ENCODE data around the gene CASP1.
"Not testable (repeated sequence)": the region's sequence is repeated elsewhere in the genome, so short reads cannot be mapped to it uniquely, and the experiment has no call there.

The CASP1 gene

DNA sequence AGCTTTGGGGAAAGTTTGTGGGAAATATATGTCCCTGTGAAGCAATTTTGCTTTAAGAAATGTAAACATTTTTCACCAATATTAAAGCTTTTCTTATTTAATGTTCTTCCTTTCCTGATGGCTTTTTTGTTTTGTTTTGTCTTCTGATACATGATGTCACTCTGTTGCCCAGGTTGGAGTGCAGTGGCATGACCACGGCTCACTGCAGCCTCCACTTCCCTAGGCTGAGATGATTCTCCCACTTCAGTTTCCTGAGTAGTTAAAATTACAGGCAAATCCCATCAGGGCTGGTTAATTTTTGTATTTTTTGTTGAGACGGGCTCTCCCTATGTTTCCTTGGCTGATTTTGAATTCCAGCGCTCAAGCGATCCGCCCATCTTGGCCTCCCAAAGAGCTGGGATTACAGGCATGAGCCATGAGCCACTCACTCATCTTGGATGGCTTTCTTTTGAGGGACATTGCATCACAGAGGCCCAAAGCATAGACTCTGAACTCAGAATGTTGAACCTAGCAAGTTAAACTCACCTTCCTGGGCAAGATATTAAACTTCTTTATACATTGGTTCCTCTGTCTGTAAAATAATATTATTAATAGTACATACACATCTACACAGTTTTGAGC lies 10.8 kb upstream of the CASP1 start:
- DNase-seq: no peak

DNA sequence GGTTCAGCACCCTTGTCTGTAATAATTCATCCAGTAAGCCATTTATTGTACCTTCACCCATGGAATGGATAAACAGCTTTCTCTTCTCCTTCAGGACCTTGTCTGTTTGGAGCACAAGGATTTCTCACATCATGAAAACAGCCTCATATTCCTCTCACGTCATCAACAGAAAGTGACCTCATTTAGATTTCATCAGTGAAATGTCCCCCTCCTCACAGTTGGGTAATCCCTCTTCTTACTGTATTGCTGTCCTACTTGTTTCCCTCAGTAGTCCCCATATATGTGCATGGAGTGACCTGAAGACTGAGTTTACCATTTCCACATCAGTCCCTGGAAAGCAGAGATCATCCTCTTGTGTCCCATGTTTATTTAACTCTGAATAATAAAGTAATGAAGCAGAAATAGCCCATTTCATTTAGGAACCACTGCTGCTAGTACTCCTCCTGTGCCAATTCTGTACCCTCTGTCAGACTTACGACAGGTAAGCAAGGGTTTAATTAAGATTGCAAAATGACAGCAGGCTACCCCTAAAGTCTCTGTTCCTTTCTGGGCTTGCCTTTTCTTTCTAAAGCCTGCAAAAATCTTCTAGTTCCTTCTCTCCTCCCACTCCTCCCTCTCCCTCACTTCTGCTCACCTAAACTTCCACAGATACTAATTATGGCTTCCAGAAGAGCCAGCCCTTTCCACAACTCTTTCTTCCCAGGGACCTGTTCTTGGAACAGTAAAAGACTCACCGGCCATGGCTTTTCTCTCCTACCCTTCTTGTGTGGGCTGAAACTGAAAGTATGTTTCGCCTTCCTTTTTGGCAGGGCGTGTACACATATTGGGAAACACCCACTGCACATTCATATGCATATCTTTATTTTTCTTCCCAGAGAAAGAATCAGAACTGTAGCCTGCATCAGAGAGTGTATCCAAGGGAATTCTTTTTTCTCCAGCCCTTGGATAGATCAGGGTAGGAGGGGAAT lies 9.9 kb upstream of the CASP1 start, which contains the start of gene CARD16:
TSS of gene CARD16 (minus strand) at position 779 of the 968 bp plus-strand sequence. CDS start at position 741, 38 bp downstream.
- not testable (repeated sequence) for DNase-seq

DNA sequence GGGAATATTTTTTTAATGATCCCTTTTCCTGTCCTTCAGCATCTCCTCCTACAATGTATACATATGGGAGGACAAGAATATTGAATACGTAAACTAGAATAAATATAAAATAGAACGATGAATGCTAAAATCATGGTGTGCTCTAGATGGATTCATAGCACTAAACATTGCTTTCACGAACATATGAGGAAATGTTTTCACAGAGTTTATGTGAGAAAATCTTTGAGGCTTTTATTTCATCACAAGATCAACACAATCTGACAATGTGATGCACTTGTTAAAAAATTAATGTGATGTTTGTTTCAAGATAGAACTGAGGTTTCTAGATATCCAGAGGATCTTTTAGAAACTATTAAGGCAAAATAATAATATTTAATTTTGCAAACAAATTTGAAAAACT lies 7.2 kb upstream of the CASP1 start:
- DNase-seq: no peak

DNA sequence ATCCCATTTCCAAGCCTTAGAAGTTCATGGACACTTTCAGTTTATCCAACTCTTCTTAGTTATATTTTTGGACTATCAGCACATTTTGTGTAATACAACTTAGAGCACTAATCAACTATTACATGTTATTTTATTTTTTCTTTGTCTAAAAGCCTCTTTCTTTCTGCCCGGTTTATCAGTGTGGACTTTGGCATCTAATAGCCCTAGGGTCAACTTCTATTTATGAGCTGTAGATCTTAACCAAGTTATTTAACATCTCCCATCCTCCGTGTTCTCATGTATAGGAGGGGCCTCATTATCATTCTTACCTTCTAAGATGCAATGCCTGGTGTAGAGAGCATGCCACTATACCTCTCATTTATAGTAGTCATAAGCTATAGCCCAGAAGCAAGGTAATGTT lies 5.8 kb upstream of the CASP1 start:
- DNase-seq: no peak

DNA sequence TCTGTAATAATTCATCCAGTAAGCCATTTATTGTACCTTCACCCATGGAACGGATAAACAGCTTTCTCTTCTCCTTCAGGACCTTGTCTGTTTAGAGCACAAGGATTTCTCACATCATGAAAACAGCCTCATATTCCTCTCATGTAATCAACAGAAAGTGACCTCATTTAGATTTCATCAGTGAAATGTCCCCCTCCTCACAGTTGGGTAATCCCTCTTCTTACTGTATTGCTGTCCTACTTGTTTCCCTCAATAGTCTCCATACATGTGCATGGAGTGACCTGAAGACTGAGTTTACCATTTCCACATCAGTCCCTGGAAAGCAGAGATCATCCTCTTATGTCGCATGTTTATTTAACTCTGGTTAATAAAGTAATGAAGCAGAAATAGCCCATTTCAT lies 556 bp downstream of the CASP1 start:
- DNase-seq: not testable (repeated sequence)

DNA sequence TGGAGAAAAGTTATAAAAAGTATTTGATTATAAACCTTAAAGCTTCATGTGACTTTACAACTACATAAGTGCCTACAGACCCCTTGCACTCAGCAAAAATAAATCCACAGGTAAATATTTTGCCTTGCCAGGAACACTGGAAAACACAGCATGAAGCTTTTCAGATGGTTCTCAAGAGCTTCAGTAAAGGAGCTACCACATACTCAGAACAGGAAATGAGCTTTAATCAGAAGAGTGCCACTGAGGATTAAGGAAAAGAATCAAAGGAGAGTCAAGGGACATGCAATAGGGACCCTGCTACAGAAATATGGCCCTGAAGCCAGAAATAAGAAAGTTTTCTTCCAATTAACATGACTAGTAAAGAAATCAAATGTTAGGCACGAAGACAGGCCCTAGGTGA lies 1.2 kb downstream of the CASP1 start:
- DNase-seq: no peak

DNA sequence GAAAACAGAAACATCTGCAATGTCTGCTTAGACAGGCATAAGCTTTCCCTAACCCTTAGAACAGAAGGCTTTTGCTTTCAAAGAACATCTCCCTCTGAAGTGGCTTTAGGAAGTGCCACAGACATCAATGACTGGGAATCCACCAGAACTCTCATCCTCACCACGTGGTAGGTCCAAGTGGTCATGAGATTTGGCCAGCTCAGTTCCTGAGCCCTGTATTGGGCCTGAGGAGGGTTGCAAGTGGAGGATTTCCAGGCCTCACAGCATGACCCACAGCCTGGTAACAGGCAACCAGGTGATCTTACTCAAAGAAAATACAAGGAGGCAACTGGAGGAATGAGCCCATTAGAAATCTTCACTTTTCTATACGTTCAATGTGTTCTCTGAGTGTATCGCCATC lies 1.6 kb downstream of the CASP1 start:
- DNase-seq: peak in 1 of 14 donors; percentile 14

DNA sequence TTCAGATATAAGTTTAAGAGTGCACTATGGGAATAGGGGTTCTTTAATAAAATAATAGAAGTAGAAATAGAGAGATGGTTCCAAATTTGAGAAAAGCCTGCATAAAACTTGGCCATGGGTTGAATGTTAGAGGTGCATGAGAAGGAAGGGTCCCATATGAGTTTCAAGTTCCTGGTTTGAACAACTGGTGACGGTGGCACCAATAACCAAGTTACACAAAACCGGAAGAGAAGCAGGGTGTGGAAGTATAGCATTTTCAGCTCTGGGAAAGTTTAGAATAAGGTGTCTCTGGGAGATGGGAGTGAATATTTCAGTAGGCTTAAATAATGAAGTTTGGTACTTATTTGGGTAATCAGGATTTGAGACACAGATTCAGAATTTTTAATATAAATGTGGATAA lies 2.4 kb downstream of the CASP1 start:
- DNase-seq: no peak

DNA sequence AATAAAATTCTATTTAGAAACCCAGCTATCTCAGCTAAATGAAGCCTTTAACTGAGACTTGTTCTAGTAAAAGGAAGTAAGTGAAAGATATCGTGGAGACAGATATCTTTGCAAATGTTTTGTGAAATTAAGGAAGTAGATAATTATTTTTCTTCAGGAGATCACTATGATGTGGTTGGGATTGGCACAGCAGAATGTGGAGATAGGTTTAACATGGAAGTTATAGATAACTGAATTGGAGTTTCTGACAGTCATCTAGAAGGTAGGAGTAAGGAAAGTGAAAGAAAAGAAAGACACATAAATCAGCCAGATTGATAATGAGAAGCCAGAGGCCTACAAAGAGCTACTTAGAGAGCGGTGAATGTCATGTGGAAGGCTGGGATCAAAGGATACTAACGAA lies 7.3 kb downstream of the CASP1 start:
- DNase-seq: no peak

DNA sequence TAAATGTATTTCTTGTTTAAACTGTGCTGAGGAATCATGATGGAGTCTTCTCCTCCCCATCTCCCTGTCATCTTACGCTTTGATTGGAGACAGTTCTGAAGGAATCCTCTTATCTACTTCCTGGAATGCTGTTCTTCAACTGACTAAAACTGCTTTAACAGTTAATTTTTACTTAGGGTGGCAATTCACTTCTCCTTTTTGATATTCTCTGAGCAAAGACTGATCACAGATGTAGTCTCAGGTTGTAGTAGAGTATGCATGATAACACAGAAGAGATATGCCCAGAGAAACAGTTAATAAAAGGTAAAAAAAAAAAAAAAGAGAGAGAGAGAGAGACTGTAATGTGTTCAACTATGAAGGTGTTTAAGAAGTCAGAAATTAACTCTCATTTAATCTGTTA lies 10.6 kb downstream of the CASP1 start:
- no peak for DNase-seq

DNA sequence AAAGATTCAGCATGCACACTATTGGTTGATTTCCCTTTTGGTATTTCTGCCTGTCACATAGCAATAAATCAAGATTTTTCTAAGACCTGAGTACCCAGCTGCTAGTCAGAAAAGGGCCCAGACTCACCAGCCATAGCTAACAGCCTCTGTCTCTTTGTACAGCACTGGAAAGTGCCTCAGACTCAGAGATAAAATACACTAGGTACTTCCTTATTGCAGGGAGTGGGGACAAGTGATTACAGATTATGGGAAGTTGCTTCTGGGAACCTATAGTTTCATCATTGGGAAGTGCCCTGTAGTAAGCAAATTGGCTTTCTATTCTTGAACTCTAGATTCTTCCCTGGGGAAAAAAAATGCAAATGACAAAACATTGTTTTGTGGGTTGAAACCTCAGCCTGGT lies 11.9 kb downstream of the CASP1 start, which contains the start of gene CASP5:
TSS of gene CASP5 (minus strand) at position 166 of the 400 bp plus-strand sequence. CDS start at position 134, 32 bp downstream.
- no peak for DNase-seq

DNA sequence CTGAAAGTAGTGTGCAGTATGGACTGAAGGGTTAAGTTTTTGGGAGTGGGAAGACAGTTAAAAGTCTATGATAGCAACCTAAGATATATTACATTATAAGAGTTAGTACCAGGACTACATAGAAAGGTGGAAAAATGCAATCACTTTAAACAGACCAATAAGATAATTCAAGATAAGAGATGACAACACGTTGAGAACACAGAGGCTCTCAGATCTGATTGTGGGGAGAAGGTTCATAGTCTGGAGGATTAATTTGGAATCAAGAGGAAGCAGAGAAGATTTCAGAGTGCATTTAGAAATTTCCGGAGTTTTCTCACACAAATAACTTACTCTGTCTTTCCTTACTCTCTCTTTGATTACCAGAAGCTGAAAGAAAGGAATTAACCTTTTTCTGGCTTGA lies 12.4 kb downstream of the CASP1 start:
- DNase-seq: no peak

DNA sequence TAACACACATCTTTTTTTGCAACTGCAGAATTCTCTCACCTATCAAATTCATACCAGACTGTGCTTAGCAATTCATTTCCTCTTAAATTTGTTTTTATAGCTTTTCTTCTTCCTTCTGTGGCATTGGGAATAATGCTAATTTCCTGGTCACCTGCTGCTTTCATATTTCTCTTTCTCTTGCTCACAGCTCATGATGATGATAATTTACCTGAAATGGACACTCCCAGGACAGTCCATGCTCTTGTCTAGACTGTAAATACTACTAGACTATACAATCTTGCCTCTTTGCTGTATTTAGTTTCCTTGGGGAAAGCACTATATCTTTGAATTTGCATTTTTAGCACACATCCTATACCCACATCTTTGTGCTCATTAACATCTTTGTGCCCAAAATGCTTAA lies 27.5 kb downstream of the CASP1 start:
- no peak for DNase-seq

DNA sequence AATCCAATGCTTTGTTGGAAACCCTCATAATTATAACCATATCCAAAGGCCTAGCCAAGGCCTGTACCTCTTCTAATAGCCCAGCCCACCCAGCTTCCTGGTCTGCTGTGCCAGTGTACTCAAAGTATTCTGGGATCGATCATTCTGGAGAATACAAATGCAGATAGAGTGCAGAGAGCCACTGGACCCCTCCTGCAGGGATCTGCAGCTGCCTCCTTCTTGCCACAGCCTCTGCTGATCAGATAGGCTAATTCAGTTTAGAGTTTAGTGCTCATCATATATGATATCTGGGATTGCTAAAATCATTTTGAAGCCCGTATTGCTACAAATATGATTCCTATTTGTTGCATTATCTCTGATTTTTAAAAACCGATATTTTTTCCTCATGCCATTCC lies 29.5 kb downstream of the CASP1 start:
- no peak for DNase-seq

DNA sequence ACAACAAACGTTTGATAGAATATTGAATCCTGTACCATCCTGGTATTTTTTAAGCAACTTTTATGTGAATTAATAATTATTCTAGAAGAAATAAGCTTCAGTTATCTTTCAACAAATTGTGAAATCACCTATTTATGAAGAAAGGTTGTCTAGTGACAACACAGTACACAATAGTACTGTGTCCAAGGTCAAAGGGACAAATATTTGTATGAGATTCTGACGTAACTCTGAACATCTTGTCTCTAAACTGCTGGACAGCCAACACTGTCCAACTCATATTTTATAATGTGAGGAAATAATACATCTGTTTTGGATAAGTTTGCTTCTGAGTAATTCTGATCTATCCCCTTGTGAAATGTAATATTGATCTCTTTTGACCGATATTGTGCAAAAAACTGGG lies 30.9 kb downstream of the CASP1 start:
- DNase-seq: no peak

DNA sequence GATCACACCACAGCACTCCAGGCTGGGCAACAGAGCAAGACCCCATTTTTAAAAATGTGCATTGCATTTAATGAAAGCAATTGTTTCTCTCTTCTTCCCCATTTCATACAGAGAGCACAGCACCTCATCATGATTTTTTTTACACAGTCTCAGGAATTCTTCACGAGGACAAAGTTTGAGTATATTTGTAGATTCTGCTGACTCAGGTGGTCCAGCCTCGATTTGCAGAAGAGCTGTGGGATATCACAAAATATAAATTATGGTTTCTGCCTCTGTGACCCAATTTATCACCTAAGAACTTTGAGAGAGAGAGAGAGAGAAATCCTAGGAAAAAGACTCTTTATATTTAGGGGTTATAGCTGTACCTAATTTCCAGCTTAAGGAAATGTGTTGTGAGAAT lies 31.8 kb downstream of the CASP1 start:
- DNase-seq: no peak

DNA sequence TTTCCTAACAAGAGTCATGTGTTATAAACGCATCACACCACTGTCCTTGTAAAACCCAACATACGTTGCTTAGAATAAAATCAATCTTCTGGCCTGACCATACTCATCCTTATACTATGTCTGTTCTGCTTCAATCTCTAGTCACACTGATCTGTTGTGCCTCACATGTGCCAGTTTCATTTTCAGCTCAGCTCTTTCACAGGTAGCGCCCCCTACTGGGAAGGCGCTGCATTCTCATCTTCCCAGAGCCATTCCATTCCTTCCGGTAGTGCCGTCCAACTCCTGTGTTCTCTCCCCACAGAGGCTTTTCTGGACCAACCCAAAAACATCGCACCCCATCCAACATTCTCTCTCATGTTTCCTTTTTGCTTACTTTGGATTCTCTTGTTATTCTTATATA lies 34.1 kb downstream of the CASP1 start:
- peak in 2 of 14 donors; percentile 1 to 10 for DNase-seq

DNA sequence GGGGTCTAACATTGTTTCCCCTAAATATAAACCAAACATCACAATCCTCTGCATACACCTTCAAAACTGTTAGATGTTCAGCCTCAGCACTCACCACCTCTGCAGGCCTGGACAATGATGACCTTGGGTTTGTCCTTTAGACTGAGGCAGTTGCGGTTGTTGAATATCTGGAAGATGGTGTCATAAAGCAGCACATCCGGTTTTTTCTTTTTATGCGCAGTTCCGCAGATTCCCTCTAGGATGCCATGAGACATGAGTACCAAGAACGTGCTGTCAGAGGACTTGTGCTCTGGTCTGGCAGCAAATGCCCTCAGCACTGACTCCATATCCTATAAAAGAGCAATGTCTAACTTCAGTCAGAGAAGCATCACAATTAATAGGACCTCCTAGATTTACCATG lies 34.8 kb downstream of the CASP1 start:
- DNase-seq: no peak

DNA sequence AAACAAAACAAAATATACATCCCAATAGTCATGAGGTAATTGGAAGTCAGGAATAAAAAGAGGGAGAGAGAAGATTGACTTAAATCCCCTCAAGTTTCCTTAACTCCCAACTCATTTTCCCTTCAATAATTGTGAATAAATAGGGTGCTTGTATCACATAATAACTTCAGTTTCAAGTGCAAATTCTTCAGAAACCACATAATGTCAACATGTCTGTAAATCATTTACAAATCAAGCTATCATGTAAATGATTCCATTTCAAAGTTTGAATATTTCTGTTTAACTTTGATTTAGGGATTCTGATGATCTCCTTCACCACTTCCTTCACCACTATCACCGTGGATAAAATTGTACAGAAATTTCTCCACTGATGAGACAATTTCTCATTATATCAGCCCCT lies 35.2 kb downstream of the CASP1 start:
- no peak for DNase-seq

DNA sequence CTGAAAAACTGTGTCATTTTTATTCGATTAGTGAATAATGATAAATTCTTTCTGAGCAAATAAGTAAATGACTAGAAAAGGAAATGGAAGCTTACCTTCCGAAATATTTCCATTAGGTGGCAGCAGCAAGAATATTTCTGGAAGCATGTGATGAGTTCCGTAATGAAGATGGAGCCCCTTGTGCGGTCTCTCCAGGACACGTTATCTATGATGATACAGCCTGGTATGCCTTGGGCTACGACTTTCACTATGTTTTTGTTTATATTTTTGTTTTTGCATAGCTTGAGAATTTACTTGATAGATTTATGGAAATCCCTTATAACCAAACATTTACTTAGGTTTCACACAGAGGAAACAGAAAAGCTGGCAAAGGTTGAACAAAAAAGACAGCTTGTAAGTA lies 37.7 kb downstream of the CASP1 start:
- DNase-seq: no peak

DNA sequence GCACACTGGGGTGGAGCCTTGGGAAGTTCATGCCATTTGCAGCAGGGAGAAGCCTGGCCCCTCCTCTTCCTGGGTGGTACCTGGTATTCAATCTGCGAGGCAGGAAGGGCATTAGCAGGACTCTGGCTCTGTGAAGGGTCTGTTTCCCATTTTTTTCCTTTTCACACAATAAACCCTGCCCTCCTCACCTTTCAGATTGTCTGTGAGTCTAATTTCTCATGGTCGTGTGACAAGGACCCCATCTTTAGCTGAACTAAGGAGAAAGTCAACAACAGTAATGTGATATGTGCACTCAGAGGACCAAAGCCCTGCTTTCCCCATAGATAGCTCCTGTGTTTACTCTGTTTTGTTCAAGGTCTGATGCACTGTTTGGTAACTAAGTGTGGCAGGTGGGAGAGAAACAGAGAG lies 39.9 kb downstream of the CASP1 start:
- DNase-seq: no peak

DNA sequence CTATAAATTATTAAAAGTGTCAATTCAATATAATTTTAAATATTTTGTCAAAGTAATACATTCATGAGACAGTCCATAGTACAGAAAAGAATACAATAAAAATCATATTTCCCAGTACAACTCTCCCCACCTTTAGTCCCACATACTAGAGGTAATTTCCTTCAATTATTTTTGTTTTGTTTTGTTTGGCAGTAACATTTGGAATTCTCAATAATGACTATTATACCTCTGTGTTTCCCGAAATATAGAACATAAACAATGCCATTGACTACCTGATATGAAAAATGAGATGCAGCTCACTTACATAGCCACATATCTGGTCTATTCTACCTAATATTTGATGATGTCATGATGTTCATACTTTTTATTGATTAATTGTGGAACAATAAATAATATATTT lies 42.2 kb downstream of the CASP1 start:
- no peak for DNase-seq

DNA sequence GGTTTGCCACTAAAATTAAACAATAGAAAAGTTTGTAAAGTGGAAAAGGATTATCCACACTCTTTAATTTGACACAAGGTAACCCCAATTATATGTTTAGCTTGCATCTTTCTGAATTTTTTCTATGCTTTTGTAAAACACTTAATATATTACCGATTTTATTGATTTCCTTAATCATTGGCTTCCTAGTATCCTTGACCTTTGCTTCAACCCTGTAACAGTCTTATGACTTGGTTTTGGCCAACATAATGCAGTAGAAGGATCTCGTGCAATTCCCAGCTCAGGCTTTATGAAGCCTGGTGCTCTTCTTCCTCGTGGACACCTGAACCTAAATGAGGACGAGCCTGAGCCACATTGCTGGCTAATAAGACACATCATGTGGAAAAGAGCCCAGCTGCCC lies 43.0 kb downstream of the CASP1 start:
- DNase-seq: no peak

DNA sequence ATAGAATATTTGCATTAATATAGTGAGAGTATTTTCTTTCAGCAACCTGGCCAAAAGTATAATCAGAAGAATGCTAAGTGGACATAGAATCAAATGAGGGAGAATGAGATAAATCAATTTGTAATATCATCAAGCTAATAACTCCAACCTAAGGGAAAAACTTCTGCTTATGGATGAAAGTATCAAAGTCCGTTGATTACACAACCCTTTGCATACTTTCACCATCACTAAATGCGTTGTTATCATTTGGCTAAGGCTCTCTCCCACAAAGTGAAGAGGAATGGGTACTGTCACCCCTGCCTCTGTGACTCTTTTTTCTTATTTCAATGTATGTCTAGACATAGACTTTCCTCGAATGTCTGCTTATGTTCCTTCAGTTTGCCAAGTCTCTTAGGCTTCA lies 50.1 kb downstream of the CASP1 start:
- no peak for DNase-seq
